Activated CD8-positive, alpha-beta memory T cell treated with anti-CD3 and anti-CD28 coated beads for 24 hours (primary cell): ENCODE data around the gene VANGL1.

Source experiments
- DNase-seq: peaks from one replicate; pipeline ENCODE4 v3.0.0-alpha.2; 2020

VANGL1 gene

DNA sequence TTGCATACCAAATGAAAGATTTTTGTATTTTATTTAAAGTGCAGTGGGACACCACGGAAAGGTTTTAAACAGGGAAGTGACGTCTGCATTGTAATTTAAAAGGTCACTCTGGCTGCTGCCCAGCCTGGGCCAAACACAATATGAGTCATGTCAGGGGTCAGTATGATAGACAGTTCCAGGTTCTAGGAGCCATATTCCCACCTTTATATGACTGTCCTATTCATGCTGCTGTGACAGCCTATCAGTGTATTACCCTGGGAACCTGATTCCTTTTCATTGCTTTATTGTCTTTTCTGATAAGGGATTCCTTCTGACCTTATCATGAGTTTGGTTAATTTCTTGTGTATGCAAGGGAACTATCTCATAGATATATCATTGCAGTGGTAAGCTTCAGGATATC, 5.3 kb downstream of the VANGL1 start:
- DNase-seq = no peak

DNA sequence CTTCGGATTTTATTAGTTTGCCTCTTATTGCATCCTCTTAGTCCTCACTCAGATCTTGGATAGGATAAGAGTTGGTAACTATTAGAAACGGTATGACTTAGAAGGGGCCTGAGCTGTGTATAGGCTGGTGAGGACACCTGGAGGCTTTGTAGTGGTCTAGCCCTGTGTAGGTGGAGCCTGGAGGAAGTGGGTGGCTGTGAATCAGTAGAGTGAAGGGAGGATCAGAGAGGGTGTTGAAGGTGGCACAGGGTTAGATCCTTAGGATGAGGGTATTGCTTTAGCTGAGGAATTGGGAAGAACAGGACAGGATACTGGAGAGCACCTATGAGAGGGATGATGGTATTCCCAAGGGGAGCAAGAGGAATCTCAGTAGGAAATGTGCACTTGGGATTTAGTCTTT, 5.7 kb downstream of the VANGL1 start:
- DNase-seq = no peak

DNA sequence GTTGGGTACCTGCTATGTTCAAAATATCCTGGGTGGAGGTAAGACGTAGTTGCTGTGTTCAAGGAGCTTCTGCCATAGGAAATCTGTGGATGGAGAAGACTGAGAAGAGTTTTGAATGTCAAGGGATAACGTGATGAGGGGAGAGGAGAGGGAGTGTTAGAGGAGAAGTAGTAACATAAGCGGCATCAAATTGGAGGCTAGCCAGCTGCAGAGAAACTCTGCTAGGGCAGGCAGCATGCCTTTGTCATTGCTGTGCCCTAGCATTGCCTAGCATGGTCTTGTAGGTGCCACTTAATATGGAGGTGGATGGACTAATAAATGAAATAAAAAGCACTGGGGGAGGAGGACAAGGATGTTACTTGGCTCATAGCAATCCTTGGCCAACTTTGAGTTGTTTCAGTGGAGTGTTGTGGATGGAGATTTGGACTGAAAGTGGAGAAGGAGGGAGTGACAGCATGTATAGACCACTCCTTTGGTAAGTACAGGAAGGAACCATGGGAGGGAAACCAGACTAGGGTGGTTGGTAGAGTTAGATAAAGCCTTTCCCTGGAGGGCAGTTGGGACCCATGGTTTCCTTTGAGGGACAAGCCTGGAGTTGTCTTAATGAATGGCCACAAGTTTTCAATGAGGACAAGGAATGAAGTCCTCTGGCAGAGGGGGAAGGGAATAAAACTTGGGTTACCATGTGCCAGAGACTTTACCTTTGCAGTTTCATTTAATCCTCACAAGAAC, 6.3 kb downstream of the VANGL1 start:
- no peak for DNase-seq

DNA sequence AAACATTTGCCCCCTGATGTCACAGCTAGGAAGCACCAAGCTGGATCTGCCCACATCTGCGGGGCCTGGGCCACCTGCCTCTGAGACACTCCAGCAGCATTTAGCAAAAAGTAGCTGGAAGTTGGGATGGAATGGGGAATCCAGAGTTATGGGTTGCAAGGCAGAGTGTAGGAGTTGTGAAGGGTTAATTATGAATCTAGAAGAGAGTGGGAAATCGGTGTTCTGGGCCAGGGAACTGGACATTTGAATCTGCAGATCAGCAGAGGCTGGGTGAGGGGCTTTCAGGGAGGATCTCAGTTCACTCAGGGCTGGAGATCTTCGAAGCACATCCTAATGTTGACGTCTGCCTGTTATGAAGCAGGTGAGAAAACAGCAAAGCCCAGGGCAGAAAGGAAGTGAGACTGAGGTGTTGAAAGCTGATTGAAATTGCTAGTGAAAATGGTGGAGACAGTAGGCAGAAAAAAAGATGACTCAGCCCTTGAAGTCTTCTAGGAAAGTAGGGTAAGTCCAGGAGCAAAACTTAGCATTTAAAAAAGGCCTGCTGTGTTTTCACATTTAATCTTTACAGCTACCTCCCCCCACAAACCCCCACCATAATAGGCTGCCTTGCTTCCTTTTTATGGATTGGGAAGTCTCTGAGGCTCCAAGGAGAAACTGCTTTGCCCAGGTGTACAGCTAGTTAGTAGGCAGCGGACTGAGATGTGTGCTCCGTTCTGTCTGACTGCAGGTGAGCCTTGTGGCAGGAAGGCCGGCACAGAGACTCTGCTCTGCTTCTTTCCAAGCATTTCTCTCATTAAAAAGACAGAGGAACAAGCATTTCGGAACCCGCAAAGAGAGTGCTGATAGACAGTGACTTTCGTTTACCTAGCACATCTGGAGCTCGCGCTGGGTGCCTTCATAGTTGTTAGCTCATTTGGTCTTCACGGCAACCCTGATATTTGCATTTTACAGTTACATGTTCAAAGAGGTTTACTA, 7.2 kb downstream of the VANGL1 start:
- no peak for DNase-seq

- DNase-seq = no peak
Measured at GRCh38 chr1:115649964-115650363, 8.2 kb downstream of the VANGL1 start.

DNA sequence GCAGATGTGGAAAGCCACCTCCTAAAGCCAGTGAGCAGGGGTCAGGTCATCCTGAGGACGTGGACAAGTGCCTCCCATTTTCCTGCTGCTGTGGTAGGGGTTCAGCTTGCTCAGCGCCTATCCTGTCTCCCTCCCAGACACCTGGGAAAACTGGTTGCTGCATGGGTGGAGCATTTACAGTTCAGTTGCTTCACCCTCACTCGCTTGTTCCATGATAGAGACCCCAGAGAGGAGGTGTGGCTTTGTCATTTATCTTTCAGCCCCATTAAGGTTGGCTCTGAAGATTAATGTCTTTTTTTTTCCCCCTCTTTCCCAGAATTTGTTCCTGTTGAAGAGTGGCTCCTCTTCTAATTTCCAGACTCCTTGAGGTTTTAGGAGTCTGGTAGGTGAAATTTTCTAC, 9.2 kb downstream of the VANGL1 start:
- DNase-seq = no peak

- no peak for DNase-seq
Measured at GRCh38 chr1:115651391-115651790, 9.6 kb downstream of the VANGL1 start.

GRCh38 chr1:115652236-115652788, 10.5 kb downstream of the VANGL1 start:
- no peak for DNase-seq

DNA sequence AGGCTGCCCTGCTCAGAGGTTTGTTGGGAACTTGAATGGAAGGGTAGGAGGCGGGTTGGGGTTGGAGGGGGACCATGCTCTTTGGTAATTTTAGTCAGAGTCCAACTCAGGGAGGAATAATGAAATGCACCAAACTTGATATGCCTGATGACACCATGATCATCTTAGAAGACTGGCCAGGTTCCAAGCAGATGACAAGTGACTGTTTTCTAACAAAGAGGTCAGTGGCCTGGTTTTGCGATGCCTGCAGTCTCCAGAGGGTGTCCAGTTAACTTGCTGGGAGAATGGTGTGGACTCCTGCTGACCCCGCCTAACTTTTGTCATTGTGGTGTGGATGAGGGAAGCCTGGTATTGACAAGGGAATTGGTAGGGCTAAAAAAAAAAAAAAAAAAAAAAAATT, 12.4 kb downstream of the VANGL1 start:
- DNase-seq = no peak

DNA sequence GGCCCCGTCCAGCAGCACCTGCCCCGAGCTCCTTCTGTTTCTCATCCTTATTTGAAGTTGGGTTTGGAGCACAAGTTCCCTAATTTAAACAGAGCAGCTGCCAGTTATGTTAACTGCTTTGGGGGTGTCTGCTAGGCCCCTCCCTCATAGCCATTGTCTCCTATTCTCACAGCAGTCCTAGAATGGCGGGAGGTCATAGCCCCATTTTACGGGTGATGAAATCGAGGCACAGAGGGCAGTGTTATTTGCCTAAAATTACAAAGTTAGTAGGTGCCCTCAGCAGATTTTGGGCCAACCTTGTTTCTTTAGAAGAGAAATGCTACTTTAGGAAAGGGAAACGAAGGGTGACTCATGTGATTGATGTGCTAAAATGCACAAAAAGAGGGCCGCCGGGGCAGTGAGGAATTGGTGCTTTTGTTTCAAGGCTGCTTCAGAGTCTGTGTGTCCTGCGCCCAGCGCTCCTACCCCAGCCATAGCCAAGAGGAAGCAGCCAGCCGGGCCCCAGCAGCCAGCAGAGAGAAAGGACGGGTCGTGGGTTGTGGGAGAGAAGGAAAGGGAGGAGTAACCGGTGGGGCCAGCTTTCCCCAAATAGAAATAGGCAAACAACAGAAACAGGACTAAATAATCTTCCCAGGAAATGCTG, 13.0 kb downstream of the VANGL1 start:
- no peak for DNase-seq

GRCh38 chr1:115655306-115655663, 13.5 kb downstream of the VANGL1 start:
- DNase-seq = no peak

DNA sequence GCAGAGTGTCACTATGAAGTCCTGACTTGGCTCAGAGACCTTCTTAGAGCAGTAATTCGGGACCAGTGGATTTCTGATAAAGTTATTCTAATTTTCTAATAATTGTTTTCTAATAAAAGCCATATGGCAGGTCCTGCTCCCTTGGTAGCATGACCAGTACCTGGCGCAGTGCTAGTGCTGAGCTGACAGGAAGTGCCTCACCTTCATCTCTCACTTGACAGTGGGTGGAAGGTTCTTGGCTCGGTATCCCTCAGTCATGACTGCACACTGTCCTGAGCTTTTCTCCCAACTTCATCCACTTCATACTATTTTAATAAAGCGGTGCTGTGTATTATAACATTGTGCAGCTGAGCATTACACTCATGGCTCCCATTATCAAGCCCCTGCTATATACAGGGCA, 14.1 kb downstream of the VANGL1 start:
- no peak for DNase-seq

DNA sequence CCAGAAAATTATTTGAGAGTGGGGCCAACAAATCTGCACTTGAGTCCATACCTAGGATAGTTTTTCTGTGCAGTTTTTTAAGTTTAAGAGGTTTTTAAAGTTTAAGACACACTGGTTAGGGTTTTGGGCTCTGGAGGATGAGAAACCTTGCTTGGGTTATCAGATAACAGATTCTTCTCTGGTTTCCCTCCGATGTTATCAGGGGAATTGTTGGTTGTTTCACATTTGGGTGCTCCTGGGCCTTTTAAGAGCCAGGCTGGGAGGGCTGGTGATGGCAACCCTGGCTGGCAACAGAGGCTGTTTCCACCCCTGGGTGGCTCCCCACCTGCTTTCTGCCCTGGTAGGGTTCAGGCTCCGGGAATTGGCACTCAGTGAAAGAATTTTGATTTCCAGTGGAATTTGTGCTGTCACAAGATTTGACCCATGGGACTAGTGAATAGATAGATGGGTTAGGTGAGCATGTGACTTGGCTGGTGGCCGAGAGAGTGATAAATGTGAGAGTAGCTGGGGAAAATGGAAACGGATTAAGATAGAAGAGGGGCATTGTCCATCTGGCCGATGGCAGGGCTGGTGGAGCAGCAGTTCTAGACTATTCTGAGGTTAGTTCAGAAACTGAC, 14.8 kb downstream of the VANGL1 start:
- no peak for DNase-seq

- DNase-seq = no peak
Measured at GRCh38 chr1:115658646-115659045, 16.9 kb downstream of the VANGL1 start.

DNA sequence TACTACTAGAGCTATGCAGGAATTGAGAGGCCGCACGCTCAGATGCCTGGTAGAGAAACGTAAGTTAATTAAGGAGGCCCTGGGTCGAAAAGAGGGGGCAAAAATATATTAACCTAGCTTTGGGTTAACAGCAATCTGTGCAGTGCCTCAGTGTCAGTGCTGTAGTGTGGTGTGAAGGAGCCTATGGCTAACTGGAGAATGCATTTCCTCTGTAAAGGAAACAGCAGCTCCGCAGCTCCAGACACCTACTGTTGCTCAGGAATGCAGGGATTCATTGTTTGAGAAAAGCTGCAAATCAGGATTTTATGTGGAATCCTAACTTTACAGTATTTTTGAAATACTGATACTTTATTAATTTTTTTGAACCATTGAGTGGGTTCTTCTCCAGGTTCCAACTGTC, 18.4 kb downstream of the VANGL1 start:
- no peak for DNase-seq

GRCh38 chr1:115661157-115661556, 19.4 kb downstream of the VANGL1 start:
- no peak for DNase-seq

DNA sequence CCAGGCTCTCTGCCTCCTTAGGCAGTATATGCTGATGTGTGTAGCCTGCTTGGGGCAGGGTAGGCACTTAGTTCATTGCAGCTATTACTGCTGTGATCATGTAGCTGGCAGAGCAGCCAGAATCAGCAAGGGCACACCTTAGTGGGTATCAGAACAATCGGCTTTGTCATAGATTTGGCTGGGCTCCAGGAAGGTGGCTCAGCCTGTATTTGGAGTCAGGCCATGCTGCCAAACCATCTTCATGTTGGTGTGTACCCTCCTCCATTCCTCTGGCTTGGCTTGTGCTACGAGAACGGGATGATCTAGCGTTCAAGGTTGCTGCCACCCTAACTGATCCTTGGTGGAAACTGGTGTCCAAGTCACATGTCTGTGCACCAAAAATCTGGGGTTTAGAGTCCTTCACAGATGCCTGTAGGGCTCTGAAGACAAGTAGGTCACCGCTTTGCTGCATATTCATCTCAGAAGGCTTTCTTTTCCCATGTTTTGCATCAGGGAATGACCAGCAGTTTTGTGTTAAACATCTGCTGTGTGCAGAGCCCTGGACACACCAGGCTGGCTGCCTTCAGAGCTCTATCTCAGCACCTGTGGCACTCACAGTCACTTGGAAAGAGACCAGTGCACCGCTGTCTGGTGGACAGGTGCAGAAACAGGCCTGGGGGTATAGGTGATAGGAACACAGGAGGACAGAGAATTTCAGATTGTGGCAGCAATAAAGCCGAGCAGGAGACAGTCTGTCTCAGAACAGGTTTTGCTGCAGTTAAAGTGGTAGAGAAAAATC, 23.7 kb downstream of the VANGL1 start:
- DNase-seq = no peak

DNA sequence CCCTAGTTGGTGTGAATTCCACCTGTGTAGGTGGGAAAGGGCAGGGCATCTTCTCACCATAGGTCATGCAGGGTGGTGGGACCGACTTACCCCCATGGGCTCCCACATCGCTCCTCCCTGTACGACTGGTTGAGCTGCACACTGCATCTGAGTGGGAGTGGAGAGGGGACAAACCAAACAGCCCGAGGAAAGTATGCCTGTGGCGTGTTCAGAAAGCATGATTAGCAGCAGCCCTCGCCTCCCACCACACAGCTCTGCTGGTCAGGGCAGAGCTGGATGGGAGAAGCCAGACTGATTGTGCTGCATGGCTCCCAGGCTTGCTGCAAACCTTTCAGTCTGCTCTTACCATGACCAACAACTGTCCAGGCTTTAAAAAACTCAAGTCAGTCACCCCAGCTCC, 24.4 kb downstream of the VANGL1 start:
- DNase-seq = no peak

DNA sequence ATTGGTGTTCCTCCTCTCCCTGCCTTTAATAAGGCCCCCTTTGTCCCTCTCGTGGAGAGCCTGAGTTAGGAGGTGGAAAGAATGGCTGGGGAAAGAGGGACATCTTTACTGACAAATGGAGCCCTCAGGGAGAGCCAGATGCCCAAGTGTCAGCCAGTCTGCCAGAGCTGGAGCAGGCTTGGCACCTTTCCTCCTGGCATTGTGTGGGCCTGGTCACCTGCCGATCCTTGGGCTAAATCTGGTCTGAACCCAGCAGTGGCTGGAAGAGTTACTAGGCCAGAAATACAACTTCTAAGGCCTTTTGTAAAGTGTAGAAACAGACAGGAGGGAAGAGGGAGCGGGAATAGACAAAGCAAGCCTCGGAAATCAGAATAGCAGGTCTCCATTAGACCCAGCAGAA, 24.9 kb downstream of the VANGL1 start:
- no peak for DNase-seq

DNA sequence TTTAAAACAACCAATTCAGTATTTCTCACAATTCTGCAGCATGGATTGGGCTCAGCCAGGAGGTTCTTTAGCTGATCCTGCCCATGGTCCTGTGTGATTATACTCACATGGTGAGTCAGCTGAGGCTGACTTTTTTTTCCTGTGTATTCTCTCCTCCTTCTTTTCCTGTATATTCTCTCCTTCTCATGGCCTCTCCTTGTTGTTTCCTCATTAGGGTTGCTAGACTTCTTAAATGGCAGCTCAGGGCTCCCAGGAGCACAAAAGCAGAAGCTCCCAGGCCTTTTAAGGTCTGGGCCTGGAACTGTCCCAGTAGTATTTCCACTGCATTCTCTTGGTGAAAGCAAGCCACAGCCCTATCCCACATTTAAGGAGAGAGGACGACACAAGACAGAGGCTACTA, 26.8 kb downstream of the VANGL1 start:
- DNase-seq = no peak

GRCh38 chr1:115669002-115669673, 27.4 kb downstream of the VANGL1 start:
- DNase-seq = no peak

GRCh38 chr1:115669886-115670285, 28.1 kb downstream of the VANGL1 start:
- no peak for DNase-seq
